Upper lobe of right lung (tissue), 1 donor: ENCODE results near the gene BNIPL. TPM values are rescaled to one million over a fixed set of nuclear protein-coding genes. Genes with fewer than 3 reads are reported as not detected.

Experiments used
- ATAC-seq: fragments of 200-7000 bp; cut with Tn5 transposase; one replicate; pipeline ENCODE4 v1.9.1; 2020; ENCODE audit warnings: mild to moderate bottlenecking, moderate library complexity
- DNase-seq: peaks from one replicate; pipeline ENCODE4 v3.0.0-alpha.2; 2020
- H3K27ac ChIP-seq: fragments of 200-600 bp; one replicate; pipeline ENCODE4 v1.8.0; 2022
- H3K27me3 ChIP-seq: fragments of 200-600 bp; one replicate; pipeline ENCODE4 v1.8.0; 2022; ENCODE audit warnings: mild to moderate bottlenecking
- H3K36me3 ChIP-seq: fragments of 200-600 bp; one replicate; pipeline ENCODE4 v1.8.0; 2022
- H3K4me1 ChIP-seq: fragments of 200-600 bp; one replicate; pipeline ENCODE4 v1.8.0; 2022
- H3K4me3 ChIP-seq: fragments of 200-600 bp; one replicate; pipeline ENCODE4 v1.8.0; 2022; ENCODE audit warnings: mild to moderate bottlenecking
- H3K9me3 ChIP-seq: fragments of 200-600 bp; one replicate; pipeline ENCODE4 v1.8.0; 2022
- intact Hi-C: fragments of 100-400 bp; cut with DNase I; formaldehyde crosslinking; loops from one replicate; pipeline ENCODE4 v1.11.0; 2022
- total RNA-seq: library from RNA; stranded (reverse); fragmentation: NEBNext Ultra II Directional; extraction: Animal tissue kit (Norgen Biotek cat#: 25700); gene quantifications from one replicate; pipeline ENCODE4 v1.2.1, GENCODE V29; 2021
- TF ChIP-seq, protein P1 (sequence below): fragments of 200-600 bp; IDR thresholded peaks from one replicate; pipeline ENCODE4 v1.8.0; 2022; ENCODE audit warnings: antibody characterized with exemption
- donor health status: DM: no; HTN: yes; CAD: no; lungs with severe emphysema.

Gene BNIPL
- total RNA-seq, 1 donor from 2014 or later = 5.2 TPM

DNA sequence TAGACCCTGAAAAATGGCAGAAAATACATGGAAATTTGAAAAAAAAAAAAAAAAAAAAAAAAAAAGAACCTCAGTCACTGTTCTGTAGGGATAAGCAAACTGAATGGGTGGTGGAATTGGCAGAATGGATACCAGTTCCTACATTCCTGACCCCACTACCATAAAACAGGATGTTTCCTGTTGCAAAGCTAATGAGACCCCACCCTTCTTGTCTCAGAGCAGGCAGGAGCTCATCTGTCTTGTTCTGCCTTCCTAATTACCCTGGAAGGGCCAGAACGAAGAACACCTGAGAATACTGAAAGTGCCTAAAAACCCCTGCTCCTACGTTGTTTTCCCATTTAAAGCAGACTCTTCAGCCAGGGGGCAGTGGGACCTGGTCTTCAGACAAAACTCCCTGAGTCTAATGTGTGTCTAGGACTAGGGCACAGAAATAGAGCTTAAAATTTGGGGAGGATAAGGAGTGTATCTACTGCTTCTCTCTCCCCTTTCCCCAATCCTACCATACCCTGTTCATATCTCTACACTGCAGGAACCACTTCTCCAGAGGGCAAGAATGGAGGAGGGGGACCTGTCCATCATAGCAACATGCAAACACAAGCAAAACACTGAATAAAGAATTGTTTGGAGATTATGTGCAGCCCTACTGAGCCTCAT, 15.1 kb downstream of the BNIPL start:
- TF ChIP-seq, protein P1, sequence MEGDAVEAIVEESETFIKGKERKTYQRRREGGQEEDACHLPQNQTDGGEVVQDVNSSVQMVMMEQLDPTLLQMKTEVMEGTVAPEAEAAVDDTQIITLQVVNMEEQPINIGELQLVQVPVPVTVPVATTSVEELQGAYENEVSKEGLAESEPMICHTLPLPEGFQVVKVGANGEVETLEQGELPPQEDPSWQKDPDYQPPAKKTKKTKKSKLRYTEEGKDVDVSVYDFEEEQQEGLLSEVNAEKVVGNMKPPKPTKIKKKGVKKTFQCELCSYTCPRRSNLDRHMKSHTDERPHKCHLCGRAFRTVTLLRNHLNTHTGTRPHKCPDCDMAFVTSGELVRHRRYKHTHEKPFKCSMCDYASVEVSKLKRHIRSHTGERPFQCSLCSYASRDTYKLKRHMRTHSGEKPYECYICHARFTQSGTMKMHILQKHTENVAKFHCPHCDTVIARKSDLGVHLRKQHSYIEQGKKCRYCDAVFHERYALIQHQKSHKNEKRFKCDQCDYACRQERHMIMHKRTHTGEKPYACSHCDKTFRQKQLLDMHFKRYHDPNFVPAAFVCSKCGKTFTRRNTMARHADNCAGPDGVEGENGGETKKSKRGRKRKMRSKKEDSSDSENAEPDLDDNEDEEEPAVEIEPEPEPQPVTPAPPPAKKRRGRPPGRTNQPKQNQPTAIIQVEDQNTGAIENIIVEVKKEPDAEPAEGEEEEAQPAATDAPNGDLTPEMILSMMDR = no peak
- Histone ChIP-seq H3K36me3 (peaks cover 54% of the 10 kb centered on the region), H3K9me3 (no peaks in the 10 kb centered on the region), H3K4me3 (no peak overlapping the region), H3K27ac (no peak overlapping the region), H3K27me3 (no peaks in the 10 kb centered on the region), H3K4me1 (peaks cover 26% of the 10 kb centered on the region)
- ATAC-seq (no peak), DNase-seq (no peak)
- intact Hi-C loops = no loop called here

DNA sequence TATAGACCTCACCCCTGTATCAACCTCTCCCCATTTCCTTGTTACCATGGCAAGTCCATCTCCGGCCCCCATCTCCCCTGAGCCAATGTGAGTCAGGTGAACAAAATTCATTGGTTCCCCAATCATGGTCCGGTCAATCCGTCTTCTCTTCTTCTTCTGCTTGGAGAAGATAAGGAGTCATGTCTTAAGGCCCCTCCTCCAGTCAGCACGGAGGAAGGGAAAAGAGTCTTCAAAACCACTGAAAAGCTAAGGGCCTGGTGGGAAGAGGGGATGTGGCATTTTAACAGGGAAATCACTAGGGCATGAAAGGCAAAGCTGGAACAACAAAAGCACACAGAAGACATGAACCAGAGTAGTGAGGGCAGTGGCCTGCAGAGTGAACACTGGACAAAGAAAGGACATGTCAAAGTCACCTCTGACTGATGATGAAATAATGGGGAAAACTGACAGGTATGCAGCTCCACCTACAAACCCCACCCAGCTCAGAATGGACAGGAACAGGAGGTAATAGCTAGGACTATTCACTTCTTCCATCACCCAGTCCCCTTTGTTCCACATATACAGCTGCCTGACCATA, 18.7 kb downstream of the BNIPL start:
- H3K36me3 ChIP-seq = peaks cover 54% of the 10 kb centered on the region
- TF ChIP-seq, protein P1 = no peak
- H3K4me1 ChIP-seq = peaks cover 32% of the 10 kb centered on the region
- ATAC-seq (no peak), DNase-seq (no peak)
- H3K9me3 ChIP-seq = no peaks in the 10 kb centered on the region
- H3K4me3 ChIP-seq = no peak overlapping the region
- intact Hi-C loops = no loop called here
- H3K27ac ChIP-seq = peak overlapping the region; percentile 89
- no peaks in the 10 kb centered on the region for H3K27me3 ChIP-seq

DNA sequence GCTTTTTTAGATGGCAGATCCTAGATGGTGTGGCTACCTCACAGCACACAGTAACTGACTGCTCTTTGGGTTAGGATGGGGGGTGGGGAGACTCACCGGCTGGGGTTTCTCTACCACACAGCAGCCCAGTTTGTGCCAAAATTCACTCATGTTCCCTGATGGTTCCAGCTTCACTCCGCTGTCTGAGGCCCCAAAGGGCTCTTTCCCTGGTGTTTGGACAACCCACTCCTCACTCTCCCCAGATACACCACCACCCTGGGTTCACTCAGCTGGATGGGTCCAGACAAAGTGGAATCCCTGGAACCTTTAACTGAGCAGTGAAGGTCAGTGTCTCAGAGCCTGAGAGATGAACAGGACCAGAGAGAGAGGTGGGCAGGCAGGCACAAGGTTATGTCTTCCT, 19.2 kb downstream of the BNIPL start:
- no peaks in the 10 kb centered on the region for H3K27me3 ChIP-seq
- H3K4me1 ChIP-seq = peaks cover 37% of the 10 kb centered on the region
- DNase-seq = no peak
- H3K9me3 ChIP-seq = no peaks in the 10 kb centered on the region
- no peak for ATAC-seq
- peak overlapping the region; percentile 89 for H3K27ac ChIP-seq
- intact Hi-C loops = no loop called here
- TF ChIP-seq, protein P1 = no peak
- peak overlapping the region; percentile 86 for H3K4me3 ChIP-seq
- H3K36me3 ChIP-seq = peaks cover 53% of the 10 kb centered on the region

GRCh38 chr1:151056149-151056548, 19.8 kb downstream of the BNIPL start:
- TF ChIP-seq, protein P1 = no peak
- Histone ChIP-seq H3K27me3 (no peaks in the 10 kb centered on the region), H3K27ac (peak overlapping the region; percentile 89), H3K4me1 (peaks cover 37% of the 10 kb centered on the region), H3K36me3 (peaks cover 47% of the 10 kb centered on the region), H3K4me3 (peak overlapping the region; percentile 86), H3K9me3 (no peaks in the 10 kb centered on the region)
- intact Hi-C loops = no loop called here
- DNase-seq = no peak
- ATAC-seq = no peak

- TF ChIP-seq, protein P1 = no peak
- Histone ChIP-seq H3K27ac (peak overlapping the region; percentile 89), H3K36me3 (peaks cover 22% of the 10 kb centered on the region), H3K9me3 (no peaks in the 10 kb centered on the region), H3K4me3 (peak overlapping the region; percentile 86), H3K27me3 (no peaks in the 10 kb centered on the region), H3K4me1 (peaks cover 37% of the 10 kb centered on the region)
- peak; percentile 56 for ATAC-seq
- DNase-seq = peak; percentile 91
- intact Hi-C loops = no loop called here
Observed at GRCh38 chr1:151058692-151059091, 22.3 kb downstream of the BNIPL start.
